ENCODE data around the gene GAL3ST2. TPM values are rescaled to one million over a fixed set of nuclear protein-coding genes. Genes with fewer than 3 reads are reported as not detected.

GAL3ST2 gene
- total and polyA plus RNA-seq, 4 donors, result 0.03 to 0.33 (median 0.23) TPM; not detected in 1

DNA sequence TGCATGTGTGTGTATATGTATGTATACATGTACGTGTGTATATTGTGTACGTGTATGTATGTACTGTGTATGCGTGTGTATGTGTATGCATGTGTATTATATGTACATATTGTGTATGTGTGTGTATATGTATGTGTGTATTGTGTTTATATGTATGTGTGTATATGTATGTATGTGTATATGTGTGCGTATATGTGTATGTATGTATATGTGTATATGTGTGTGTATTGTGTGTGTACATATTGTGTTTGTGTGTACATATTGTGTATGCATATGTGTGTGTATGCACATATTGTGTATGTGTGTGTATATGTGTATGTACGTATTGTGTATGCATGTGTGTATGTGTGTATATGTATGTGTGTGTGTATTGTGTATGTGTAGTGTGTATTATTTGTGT is 16.8 kb downstream of the GAL3ST2 start:
- H3K27me3 ChIP-seq (ENCODE audit: control insufficient read depth in 4 of 4, insufficient read depth in 4 of 4, low read length in 3 of 4), result no peaks in the 10 kb centered on the region
- TF ChIP-seq RAD21 (IDR thresholded peaks at IDR 0.05), result no peak
- no peak for TF ChIP-seq GABPA (IDR thresholded peaks at IDR 0.05 in 1 of 2, conservative IDR thresholded peaks at IDR 0.05 in 1 of 2)
- TF ChIP-seq, protein P1, sequence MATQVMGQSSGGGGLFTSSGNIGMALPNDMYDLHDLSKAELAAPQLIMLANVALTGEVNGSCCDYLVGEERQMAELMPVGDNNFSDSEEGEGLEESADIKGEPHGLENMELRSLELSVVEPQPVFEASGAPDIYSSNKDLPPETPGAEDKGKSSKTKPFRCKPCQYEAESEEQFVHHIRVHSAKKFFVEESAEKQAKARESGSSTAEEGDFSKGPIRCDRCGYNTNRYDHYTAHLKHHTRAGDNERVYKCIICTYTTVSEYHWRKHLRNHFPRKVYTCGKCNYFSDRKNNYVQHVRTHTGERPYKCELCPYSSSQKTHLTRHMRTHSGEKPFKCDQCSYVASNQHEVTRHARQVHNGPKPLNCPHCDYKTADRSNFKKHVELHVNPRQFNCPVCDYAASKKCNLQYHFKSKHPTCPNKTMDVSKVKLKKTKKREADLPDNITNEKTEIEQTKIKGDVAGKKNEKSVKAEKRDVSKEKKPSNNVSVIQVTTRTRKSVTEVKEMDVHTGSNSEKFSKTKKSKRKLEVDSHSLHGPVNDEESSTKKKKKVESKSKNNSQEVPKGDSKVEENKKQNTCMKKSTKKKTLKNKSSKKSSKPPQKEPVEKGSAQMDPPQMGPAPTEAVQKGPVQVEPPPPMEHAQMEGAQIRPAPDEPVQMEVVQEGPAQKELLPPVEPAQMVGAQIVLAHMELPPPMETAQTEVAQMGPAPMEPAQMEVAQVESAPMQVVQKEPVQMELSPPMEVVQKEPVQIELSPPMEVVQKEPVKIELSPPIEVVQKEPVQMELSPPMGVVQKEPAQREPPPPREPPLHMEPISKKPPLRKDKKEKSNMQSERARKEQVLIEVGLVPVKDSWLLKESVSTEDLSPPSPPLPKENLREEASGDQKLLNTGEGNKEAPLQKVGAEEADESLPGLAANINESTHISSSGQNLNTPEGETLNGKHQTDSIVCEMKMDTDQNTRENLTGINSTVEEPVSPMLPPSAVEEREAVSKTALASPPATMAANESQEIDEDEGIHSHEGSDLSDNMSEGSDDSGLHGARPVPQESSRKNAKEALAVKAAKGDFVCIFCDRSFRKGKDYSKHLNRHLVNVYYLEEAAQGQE (IDR thresholded peaks at IDR 0.05), result no peak
- no peak for TF ChIP-seq FOXA2 (IDR thresholded peaks at IDR 0.05)
- no peak for TF ChIP-seq HNF4A (conservative IDR thresholded peaks at IDR 0.05)
- no peak for TF ChIP-seq EGR1 (IDR thresholded peaks at IDR 0.05; ENCODE audit: low read depth in 2 of 2)
- no peak for TF ChIP-seq YY1 (IDR thresholded peaks at IDR 0.05)
- no peak for TF ChIP-seq TAF1 (conservative IDR thresholded peaks at IDR 0.05)
- no peak for TF ChIP-seq JUND (IDR thresholded peaks at IDR 0.05)
- no peak for TF ChIP-seq HNF4G (IDR thresholded peaks at IDR 0.05)
- TF ChIP-seq, protein P2, sequence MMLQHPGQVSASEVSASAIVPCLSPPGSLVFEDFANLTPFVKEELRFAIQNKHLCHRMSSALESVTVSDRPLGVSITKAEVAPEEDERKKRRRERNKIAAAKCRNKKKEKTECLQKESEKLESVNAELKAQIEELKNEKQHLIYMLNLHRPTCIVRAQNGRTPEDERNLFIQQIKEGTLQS (IDR thresholded peaks at IDR 0.05), result no peak
- TF ChIP-seq SP1 (IDR thresholded peaks at IDR 0.05), result no peak
- TF ChIP-seq, protein P3, sequence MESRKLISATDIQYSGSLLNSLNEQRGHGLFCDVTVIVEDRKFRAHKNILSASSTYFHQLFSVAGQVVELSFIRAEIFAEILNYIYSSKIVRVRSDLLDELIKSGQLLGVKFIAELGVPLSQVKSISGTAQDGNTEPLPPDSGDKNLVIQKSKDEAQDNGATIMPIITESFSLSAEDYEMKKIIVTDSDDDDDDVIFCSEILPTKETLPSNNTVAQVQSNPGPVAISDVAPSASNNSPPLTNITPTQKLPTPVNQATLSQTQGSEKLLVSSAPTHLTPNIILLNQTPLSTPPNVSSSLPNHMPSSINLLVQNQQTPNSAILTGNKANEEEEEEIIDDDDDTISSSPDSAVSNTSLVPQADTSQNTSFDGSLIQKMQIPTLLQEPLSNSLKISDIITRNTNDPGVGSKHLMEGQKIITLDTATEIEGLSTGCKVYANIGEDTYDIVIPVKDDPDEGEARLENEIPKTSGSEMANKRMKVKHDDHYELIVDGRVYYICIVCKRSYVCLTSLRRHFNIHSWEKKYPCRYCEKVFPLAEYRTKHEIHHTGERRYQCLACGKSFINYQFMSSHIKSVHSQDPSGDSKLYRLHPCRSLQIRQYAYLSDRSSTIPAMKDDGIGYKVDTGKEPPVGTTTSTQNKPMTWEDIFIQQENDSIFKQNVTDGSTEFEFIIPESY (IDR thresholded peaks at IDR 0.05), result no peak
- TF ChIP-seq, protein P4, sequence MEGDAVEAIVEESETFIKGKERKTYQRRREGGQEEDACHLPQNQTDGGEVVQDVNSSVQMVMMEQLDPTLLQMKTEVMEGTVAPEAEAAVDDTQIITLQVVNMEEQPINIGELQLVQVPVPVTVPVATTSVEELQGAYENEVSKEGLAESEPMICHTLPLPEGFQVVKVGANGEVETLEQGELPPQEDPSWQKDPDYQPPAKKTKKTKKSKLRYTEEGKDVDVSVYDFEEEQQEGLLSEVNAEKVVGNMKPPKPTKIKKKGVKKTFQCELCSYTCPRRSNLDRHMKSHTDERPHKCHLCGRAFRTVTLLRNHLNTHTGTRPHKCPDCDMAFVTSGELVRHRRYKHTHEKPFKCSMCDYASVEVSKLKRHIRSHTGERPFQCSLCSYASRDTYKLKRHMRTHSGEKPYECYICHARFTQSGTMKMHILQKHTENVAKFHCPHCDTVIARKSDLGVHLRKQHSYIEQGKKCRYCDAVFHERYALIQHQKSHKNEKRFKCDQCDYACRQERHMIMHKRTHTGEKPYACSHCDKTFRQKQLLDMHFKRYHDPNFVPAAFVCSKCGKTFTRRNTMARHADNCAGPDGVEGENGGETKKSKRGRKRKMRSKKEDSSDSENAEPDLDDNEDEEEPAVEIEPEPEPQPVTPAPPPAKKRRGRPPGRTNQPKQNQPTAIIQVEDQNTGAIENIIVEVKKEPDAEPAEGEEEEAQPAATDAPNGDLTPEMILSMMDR (IDR thresholded peaks at IDR 0.05; ENCODE audit: low read depth, low read length, missing input control), result no peak
- TF ChIP-seq NR2F2 (IDR thresholded peaks at IDR 0.05), result no peak
- no peak for TF ChIP-seq FOXA1 (IDR thresholded peaks at IDR 0.05)
- TF ChIP-seq, protein P5, sequence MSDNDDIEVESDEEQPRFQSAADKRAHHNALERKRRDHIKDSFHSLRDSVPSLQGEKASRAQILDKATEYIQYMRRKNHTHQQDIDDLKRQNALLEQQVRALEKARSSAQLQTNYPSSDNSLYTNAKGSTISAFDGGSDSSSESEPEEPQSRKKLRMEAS (IDR thresholded peaks at IDR 0.05), result no peak
- no peaks in the 10 kb centered on the region for H3K9me3 ChIP-seq (ENCODE audit: control insufficient read depth in 4 of 4, low read length in 3 of 4)
- H3K9ac ChIP-seq (ENCODE audit: low read depth in 1 of 2, low read length in 2 of 2), result no peak overlapping the region
- no peak for DNase-seq (ENCODE audit: low spot score)
- 97% methylated on average over 5 of the region's 5 CpGs for WGBS
- no peaks in the 10 kb centered on the region for H3K4me1 ChIP-seq (ENCODE audit: control insufficient read depth in 4 of 4, insufficient read depth in 4 of 4, low read length in 3 of 4)
- no peaks in the 10 kb centered on the region for H3K36me3 ChIP-seq (ENCODE audit: control insufficient read depth in 4 of 4, insufficient read depth in 3 of 4, low read depth in 1 of 4, low read length in 3 of 4)
- no peak overlapping the region for H3K27ac ChIP-seq (ENCODE audit: low read depth in 1 of 2, low read length in 2 of 2)
- H3K4me3 ChIP-seq (ENCODE audit: low read depth in 1 of 3, low read length in 3 of 3), result no peak overlapping the region
